Prostate gland (tissue), 2 donors: ENCODE results near the gene ARSI.

Experiments used
- CTCF ChIP-seq, 4 experiments: fragments of 200-600 bp in 2 of 4; fragments of 450-650 bp in 2 of 4; sonication (generic) in 2 of 4; IDR thresholded peaks; 1 replicate in 3 of 4; 2 replicates in 1 of 4; pipeline ENCODE4 v1.5.1; 2016 to 2019; ENCODE audit warnings: antibody characterized with exemption in 4 of 4, mild to moderate bottlenecking in 2 of 4, moderate library complexity in 2 of 4
- POLR2A ChIP-seq: fragments of 450-650 bp; IDR thresholded peaks from one replicate; pipeline ENCODE4 v1.6.1; 2016; ENCODE audit warnings: antibody characterized with exemption, mild to moderate bottlenecking
- POLR2AphosphoS5 ChIP-seq: sonication (generic); formaldehyde crosslinking; IDR thresholded peaks from one replicate; pipeline ENCODE4 v1.6.1; 2017; ENCODE audit warnings: antibody characterized with exemption

- TF ChIP-seq CTCF (IDR thresholded peaks at IDR 0.05) = no peak
- TF ChIP-seq POLR2A = no peak
- TF ChIP-seq POLR2AphosphoS5 = no peak
These were observed 21.1 kb upstream of the ARSI start for GRCh38 chr5:150323819-150324218.
